HG03439 (cell line): ENCODE data around the gene SCMH1.
A peak's percentile ranks its signal among the peaks of the same experiment; 100 is the strongest.
"Not testable (repeated sequence)": the region's sequence is repeated elsewhere in the genome, so short reads cannot be mapped to it uniquely, and the experiment has no call there.

ENCODE experiments used
- ATAC-seq: cut with Tn5 transposase; IDR thresholded peaks from one replicate; pipeline ENCODE4 v1.9.1; 2021; ENCODE audit warnings: mild to moderate bottlenecking, moderate library complexity; ENCODE audit not compliant: unreplicated experiment

Gene SCMH1

DNA sequence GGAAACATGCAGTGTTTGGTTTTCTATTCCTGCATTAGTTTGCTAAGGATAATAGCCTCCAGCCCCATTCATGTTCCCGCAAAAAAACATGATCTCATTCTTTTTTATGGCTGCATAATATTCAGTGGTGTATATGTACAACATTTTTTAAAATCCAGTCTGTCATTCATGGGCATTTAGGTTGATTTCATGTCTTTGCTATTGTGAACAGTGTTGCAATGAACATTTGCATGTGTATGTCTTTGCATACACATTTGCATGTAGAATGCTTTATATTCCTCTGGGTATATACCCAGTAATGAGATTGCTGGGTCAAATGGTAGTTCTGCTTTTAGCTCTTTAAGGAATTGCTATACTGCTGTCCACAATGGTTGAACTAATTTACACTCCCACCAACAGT lies 9.0 kb upstream of the SCMH1 start:
- not testable (repeated sequence) for ATAC-seq

DNA sequence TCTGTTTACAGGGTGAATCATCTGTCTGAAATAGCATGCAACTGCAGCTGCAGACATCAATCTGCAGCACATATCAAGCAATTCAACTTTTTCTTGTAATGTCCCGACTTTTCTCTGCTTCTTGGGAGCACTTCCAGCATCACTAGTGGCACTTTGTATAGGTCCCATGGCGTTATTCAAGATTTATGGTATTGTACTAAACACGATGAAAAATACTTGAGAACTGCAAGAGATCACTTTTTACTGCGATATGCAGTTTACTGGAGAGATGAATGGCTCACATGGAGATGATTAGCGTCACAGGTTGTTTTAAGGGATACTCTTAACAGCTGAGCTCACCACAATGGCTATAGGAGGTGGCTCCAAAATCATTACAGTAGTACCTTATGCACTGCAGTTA lies 7.2 kb upstream of the SCMH1 start:
- ATAC-seq = no peak

DNA sequence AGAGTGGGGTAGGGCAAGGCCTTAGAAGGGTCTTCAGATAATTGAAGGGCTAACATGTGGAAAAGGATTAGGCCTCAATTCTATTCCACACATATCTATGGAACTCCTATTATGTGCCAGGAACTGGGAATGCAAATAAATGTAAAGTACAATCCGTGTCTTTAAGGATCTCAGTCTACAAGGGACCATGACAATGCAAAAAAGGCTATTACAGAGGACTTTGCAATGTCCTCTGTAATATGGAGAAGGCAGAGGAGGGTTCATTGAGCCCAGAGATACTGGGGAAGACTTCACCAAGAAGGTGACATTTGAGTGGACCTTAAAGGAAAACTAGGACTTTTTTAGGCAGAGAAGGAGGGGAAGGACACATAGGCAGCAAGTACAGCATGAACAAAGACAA lies 4.5 kb upstream of the SCMH1 start:
- no peak for ATAC-seq

DNA sequence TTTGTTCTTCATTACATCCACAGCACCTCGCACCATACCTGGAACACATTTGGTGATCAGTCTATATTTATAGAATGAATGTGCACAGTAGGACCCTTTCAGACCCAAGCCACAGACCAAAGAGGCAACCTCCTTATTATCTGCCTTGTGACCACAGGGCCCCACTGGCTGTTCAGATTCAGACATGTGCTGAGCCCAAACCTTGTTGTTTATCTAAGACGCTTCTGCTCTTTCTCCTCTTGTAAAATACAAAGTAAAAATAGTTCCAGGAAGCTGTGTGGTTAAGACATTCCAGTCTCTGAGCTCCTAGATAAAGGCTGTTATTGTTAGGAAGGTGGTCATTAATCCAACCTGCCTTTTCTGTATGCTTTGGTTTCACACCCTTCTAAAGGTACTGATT lies 3.6 kb upstream of the SCMH1 start:
- ATAC-seq = no peak

DNA sequence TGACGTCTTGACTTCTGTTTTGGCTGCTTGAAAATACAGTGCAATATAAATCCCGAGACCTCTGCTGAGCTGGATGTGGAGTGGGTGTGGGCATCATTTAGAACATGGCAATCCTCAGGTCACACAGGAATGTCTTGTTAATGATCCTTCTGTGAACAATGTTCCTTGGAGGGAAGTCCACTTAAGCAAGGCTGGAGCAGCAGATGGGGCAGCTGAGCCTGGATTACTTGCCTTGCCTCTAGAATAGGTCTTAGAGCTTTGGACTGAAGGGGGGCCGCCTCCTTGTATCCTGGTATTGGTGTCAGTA lies 926 bp upstream of the SCMH1 start:
- ATAC-seq = no peak

DNA sequence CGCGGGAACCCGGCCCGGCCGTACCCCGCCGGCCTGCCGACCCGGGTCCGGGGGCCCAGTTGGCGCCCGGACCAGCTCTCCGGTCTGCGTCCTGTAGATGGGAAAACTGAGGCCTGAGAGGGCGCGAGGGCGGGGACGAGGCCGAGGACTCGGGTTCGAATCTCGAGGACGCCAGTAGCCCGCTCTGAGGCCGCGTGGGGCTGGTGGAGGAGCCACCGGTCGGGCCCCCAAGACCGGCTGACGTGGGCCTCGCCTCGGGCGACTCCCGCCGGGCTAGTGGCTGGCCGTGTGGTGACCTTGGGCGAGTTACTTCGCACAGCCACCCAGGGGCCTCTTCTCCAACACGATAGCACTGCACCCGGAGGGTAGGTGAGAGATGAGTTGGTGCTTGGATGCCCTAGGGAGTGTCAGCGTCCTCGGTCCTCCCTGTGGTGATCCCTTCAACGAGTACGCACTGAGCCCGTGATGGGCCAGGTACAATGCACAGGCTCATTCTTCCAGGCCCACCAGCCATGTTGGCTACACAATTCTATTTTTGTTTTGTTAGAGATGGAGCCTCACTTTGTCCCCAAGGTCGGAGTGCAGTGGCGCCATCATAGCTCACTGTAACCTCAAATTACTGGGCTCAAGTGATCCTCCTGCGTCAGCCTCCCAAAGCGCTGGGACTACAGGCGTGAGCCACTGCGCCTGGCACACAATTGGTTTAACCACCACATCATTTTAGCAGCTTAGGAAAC lies 404 bp upstream of the SCMH1 start:
- ATAC-seq = peak; percentile 26

DNA sequence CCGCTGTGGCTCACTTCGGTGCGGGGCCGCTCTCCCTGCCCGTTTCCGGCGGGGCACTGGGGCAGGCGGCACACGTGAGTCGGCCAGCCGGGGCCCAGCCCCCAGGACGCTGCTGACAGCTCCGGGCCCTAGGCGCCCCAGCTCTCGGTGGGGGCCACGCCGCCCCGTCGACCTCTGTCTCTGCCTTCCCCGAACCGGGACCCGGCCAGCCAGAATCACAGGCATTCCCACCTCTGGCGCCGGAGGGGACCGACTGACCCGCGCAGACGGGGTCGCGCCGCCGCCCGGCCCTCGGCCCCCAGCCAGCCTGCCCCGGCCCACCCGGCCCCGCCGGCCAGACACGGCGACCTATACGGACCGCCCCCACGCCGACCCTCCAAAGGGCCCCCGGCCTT lies 755 bp downstream of the SCMH1 start:
- peak; percentile 50 for ATAC-seq

DNA sequence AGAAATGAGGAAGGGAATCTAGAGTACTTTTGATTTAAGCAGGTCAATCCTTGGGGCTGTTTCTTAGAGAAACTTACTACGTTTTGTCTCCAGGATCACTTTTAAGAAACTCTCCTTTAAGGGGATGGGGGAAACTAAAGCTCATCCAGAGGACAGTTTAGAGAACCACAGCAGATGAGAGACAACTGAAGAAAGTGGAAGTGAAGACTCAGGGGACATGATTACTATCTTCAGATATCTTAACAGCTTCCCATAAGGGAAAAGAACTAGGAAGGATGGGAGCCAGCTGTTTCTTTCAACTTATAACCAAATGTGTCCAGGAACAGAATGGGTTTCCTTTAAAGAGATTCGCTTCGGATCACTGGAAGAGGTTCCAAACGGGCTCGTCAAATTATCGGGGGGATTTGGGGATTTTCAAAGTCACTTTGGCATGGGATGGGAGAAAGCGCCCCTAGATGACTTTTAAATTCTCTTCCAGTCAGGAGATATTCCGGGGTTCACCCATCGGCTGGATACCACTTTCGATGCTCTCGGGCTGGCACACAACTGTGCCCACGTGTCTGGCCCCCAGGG lies 1.2 kb downstream of the SCMH1 start:
- ATAC-seq = no peak

DNA sequence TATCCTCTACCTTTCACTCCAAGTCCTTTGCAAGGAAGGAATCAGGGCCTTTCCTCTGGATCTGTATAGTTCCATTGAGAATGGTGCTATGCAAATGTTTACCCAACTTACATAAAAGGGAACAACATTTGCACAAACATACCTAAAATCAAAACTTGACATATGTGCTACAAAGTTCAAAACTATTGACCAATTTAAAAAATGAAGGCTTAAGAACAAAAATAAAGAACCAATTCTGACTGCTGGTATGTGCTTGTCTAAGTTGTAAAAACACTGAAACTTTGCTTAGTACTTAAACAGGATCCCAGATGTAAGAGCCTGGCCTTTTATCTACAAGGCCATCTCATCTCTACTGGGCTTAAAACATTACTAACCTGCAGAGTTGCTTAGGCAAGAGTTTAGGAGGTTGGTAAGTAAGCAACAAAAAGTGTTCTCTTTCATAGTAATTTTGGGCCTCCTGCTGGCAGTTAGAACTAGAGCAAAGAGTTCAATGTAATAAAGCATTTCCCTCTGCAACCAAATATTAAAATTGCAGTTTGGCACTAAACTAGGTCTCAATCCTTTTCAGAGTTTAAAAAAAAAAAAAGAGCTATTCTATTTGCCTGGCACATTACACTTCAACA lies 2.0 kb downstream of the SCMH1 start:
- ATAC-seq = no peak

DNA sequence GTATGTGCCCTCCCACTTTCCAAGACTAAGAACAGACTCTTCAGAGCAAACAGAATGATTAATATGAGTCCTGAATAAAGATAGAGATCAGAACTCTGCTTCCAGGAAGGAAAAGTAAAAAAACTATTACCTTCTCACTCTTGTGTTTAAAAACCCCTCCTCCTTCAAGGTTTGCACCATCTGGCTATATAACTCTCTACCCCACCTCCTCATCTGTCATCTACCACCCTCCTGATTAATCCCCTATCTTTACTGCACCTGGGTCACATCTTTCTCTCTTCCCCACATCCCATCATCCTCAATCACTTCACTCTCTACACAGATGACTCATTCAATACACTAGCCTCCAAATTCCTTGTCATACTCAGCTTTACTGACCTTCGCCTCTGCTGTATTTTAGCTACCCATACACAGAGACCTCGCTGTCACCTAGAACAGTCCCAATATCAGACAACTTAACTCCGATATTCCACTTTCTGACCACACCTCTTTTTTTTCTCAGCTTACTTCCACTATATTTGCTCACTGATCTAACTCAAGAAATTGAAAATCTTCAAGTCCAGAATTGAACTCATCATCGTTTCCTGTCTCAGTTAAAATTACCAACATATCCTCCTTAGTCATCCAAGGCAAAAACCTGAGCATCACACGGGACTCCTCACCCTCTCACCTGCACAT lies 3.7 kb downstream of the SCMH1 start:
- no peak for ATAC-seq

DNA sequence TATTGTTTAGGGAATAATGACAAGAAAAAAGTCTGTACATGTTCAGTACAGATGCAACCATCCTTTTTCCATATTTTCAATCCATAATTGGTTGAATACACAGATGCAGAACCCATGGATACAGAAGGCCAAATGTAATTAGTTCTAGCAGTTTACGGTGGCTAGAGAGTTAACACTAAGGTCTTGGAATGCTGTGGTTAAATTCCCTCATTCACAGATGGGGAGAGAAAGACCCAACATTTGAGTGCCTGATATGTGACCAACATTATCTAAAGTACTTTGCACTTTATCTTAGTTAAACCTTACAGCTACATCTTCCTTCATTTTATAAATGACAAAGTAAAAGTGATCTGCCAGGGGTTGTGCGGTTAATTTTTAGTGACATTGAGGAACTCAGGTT lies 5.3 kb downstream of the SCMH1 start:
- ATAC-seq = no peak

DNA sequence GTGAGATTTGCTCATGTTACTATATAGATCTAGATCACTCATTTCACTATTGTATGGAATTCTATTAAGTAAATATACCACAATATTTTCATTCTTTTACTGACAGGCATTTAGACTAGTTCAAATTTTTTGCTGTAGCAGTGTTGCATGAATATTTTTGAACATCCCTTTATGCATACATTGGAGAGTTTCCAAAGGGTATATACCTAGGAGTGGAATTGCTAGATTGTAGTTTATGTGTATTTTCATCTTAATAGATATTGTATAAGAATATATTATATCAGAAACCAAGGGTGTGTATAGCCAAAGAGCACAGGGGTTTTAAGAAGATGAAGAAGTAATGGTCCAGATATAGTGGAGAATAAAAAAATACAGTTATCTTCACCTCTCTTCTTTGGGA lies 6.2 kb downstream of the SCMH1 start:
- no peak for ATAC-seq

DNA sequence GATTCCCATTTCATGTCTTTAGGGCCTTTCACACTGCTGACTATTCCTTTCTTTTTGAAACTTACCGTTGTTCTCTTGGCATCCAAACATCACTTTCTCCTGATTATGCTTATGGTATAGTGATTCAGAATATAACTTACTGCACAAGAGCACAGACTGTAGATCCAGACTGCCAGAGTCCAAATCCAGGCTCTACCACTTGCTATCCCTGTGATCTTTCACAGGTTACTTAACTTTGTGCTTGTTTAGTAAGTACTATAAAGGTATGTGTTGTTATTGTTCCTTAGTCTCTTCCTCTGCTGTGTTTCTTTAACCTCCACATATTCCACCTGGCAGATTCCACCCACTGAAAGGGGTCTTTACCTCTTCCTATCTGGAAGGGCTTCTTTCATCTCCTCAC lies 8.4 kb downstream of the SCMH1 start:
- no peak for ATAC-seq

DNA sequence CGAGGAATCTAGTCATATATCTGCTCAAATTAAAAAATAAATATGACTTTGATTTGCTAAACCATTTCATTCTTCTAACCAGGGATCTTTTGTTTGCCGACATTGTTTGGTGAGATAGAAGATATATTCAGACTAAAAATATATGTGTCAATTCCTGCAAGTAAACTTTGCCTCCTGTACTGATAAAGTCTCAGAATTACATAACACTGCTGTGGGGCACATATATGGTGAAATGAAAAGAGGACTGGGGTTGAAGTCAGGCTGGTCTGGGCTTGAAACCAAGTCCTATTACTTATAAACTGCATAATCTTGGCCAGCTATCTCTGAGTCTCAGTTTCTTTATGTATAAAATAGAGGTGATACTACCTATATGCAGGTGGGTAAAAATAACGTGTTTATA lies 9.8 kb downstream of the SCMH1 start:
- ATAC-seq = no peak

DNA sequence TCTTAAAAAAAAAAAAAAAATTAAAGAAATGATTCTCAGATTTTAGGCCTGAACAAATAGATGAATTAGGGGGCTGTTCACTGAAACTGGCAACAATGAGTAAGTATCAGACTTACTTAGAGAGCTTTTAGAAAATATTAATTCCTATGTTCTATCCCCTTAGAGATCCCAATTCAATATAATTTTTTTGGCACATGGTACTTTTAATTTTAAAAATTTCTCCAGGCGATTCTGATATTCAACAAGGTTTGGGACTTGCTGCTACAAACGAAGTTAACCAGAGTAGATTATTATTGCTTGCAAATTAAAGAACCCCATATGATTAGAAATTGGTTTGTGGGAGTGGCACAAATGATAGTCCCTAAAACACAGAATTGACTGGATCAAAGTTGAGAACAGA lies 11.4 kb downstream of the SCMH1 start:
- no peak for ATAC-seq

DNA sequence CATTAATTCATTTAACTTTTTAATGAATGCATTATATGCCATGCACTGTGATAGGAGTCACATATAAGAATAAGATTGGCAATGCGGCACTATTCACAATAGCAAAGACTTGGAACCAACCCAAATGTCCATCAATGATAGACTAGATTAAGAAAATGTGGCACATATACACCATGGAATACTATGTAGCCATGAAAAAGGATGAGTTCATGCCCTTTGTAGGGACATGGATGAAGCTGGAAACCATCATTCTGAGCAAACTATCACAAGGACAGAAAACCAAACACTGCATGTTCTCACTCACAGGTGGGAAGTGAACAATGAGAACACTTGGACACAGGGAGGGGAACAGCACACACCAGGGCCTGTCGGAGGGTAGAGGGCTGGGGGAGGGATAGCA lies 12.9 kb downstream of the SCMH1 start:
- not testable (repeated sequence) for ATAC-seq

DNA sequence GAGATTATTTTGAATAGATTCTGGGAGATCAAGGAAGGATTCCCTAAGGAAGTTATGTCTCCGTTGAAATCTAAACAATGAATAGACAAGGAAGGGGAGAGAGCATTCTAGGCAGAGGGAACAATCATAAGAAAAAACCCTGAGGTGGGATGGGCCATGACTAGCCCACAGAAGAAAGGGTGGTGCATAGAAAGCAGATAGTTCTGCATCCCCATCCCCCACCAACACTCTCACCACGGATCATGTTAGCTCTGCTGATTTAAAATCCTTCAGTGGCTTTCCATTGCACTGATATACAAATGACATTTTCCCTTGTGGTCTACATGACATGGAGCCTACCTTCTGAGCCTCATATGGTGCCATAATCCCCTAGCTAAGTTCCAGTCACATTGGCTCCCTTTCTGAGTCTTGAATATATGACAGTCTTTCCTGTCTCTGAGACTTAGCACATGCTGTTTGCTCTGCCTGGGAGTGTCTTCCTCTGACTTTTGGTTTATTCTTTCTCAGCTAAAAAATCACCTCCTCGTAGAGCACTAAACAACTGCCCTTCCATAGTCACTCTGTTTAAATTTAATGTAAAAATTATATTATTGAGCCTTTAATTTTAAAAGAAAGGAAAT lies 15.2 kb downstream of the SCMH1 start:
- no peak for ATAC-seq

DNA sequence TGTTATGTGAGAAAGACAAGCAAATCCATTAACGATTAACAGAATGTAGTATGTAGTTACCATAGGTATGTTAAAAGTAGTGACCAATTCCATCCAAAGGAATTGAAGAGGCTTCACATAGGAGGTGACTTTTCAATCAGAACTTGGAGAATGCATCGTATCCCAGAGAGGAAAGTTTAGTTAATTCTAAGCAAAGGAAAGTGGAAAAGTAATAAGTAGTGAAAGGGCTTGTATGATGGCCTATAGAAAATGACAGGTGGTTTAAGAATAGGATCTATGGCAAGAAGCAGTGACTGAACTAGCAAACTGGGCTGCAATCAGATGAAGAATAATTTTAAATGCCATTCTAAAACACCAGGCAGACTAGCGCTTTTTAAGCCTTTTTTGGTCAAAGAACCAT lies 16.6 kb downstream of the SCMH1 start:
- no peak for ATAC-seq

DNA sequence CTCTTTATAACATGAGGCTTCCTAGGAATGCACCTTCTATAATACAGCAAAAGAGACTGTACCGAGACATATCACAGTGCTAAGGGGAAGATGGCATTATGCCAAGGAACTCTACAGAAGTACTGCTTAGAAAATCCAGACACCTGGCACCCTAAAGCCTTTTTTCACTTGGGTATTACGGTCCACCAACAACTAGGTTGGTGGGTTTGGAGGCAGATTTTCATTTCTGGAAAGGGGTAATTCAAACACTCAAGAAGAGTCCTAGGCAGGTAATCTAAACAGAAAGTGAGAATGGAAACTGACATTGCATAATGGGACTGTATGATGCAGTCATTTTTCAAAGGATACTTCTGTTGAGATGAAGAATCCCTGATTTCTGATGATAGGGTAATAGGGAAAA lies 19.6 kb downstream of the SCMH1 start:
- no peak for ATAC-seq

DNA sequence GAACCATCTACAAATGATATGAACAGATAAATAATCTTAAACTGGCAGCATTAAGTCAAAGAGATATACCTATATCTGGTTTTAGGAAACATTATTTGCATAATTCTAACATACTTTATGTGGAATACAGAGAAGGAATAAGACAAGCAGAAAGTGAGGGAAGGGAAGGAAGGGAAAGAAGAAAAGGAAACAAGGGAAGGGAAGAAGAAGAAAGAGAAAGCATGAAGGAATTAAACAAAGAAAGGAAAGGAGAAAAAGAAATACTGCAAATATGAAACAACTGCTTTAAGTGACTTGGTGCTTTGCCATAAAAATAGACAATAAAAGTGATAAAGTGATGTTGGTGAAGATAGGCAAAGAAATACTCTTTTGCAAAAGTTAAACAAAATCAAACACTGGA lies 20.1 kb downstream of the SCMH1 start:
- no peak for ATAC-seq

DNA sequence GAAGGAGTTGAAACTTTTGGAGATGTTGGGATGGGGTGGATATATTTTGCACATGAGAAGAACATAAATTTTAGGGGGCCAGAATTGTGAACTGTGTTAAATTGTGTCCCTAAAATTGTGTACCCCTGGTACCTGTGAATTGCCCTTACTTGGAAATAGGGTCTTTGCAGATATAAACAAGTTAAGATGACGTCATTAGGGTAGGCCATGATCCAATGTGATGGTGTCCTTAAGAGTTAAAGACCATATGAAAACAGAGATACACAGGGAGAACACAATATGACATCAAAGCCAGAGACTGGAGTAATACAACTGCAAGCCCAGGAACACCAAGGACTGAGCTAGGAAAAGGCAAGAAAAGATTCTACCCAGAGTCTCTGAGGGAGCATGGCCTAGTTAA lies 24.0 kb downstream of the SCMH1 start:
- ATAC-seq = no peak

DNA sequence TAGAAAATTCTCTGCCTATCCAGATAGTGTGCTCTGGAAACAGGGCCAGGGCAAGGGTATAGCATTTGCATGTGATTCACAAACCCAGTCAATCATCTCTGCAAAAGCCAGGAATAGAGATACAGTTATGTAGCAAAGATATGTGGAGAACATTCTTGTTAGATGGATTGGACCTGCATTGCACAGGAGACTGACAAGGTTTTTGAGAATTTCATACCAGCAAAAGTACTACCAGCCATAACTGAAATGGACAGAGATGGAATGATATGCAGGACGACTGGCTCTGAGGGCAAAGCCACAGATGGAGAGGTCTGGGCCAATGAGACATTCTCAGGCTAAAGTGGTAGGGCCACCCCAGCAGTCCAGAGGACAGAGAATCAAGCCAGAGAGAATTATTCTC lies 24.7 kb downstream of the SCMH1 start:
- no peak for ATAC-seq
